HCT116 (cell line): ENCODE measurements around the gene UBE2M.

ENCODE experiments used
- CEBPB ChIP-seq: IDR thresholded peaks from 2 replicates; pipeline ENCODE4 v1.6.1; 2012; ENCODE audit warnings: low read depth
- EGR1 ChIP-seq: IDR thresholded peaks from 2 replicates; pipeline ENCODE4 v1.6.1; 2012; ENCODE audit warnings: low read depth
- EZH2 ChIP-seq: fragments of 200-600 bp; sonication (generic); IDR thresholded peaks from 2 replicates; pipeline ENCODE4 v1.6.1; 2017; ENCODE audit warnings: antibody characterized with exemption, mixed run types
- FOSL1 ChIP-seq: IDR thresholded peaks from 2 replicates; pipeline ENCODE4 v1.6.1; 2012; ENCODE audit warnings: low read depth
- POLR2A ChIP-seq: IDR thresholded peaks from 2 replicates; pipeline ENCODE4 v1.7.0; 2011; ENCODE audit warnings: borderline replicate concordance; ENCODE audit not compliant: insufficient read depth, insufficient read length; ENCODE audit errors: extremely low read depth
- POLR2AphosphoS5 ChIP-seq: IDR thresholded peaks from 2 replicates; pipeline ENCODE4 v1.6.1; 2011; ENCODE audit warnings: mild to moderate bottlenecking, low read depth, low read length, moderate library complexity
- YY1 ChIP-seq: IDR thresholded peaks from 2 replicates; pipeline ENCODE4 v1.6.1; 2011; ENCODE audit warnings: low read length, low read depth, moderate library complexity, mild to moderate bottlenecking; ENCODE audit not compliant: insufficient replicate concordance; ENCODE audit errors: extremely low read depth
- TF ChIP-seq, protein P1 (sequence below), 3 experiments: fragments of 200-600 bp in 1 of 3; sonication (generic) in 1 of 3; IDR thresholded peaks in 2 of 3; conservative IDR thresholded peaks in 1 of 3; 2 replicates each; pipeline ENCODE4 v1.5.1; 2012 to 2017; ENCODE audit warnings: low read depth in 2 of 3, low read length in 2 of 3, antibody characterized with exemption in 1 of 3, borderline replicate concordance in 1 of 3, control low read depth in 1 of 3, mild to moderate bottlenecking in 1 of 3, mixed read lengths in 1 of 3, mixed run types in 1 of 3, moderate library complexity in 1 of 3; ENCODE audit not compliant: insufficient read depth in 1 of 3
- TF ChIP-seq, protein P2 (sequence below): IDR thresholded peaks from 2 replicates; pipeline ENCODE4 v1.6.1; 2012; ENCODE audit warnings: low read depth

DNA sequence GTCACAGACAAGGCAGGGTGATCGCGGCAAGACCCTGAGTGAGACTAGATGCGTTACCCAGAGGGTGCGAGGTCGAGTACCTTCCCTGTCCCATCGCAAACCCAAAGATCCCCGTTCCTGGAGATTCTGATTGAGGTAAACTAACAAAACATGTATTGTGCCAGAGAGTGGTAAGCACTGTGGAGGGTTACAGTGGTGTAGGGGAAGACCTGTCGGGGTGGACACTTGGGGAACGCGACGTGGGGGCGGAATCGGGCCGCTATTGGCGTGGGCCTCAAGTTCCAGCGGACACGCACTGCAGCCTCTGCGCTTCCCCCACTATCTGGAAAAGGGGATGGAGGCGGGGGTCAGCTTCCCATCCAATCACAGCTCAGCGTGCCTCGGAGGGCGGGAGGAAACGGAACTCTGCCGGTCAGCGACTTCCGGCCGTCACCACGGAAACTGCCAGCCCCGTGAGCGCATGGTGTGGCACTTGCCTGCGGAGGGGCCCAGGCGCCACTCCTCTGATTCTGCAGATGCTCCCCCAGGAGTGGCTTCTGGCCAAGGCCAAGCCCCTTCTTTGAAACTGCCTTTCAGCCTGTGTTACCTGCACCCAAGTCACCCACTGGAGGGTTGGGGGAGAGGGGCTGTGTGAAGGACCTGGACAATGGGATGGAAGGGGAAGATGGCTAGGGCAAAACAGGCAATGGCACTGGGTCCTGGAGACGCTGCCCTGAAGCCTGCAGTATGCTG, 1.0 kb upstream of the UBE2M start:
- TF ChIP-seq, protein P1, sequence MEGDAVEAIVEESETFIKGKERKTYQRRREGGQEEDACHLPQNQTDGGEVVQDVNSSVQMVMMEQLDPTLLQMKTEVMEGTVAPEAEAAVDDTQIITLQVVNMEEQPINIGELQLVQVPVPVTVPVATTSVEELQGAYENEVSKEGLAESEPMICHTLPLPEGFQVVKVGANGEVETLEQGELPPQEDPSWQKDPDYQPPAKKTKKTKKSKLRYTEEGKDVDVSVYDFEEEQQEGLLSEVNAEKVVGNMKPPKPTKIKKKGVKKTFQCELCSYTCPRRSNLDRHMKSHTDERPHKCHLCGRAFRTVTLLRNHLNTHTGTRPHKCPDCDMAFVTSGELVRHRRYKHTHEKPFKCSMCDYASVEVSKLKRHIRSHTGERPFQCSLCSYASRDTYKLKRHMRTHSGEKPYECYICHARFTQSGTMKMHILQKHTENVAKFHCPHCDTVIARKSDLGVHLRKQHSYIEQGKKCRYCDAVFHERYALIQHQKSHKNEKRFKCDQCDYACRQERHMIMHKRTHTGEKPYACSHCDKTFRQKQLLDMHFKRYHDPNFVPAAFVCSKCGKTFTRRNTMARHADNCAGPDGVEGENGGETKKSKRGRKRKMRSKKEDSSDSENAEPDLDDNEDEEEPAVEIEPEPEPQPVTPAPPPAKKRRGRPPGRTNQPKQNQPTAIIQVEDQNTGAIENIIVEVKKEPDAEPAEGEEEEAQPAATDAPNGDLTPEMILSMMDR (IDR thresholded peaks at IDR 0.05 in 2 of 3, conservative IDR thresholded peaks at IDR 0.05 in 1 of 3; ENCODE audit: borderline replicate concordance in 1 of 3, insufficient read depth in 1 of 3, low read depth in 2 of 3, low read length in 2 of 3) = no peak
- TF ChIP-seq POLR2A (peak; percentile 95), CEBPB (no peak), EZH2 (no peak), POLR2AphosphoS5 (peak; percentile 82), FOSL1 (no peak), YY1 (peak; percentile 86), EGR1 (peak; percentile 78)
- TF ChIP-seq, protein P2, sequence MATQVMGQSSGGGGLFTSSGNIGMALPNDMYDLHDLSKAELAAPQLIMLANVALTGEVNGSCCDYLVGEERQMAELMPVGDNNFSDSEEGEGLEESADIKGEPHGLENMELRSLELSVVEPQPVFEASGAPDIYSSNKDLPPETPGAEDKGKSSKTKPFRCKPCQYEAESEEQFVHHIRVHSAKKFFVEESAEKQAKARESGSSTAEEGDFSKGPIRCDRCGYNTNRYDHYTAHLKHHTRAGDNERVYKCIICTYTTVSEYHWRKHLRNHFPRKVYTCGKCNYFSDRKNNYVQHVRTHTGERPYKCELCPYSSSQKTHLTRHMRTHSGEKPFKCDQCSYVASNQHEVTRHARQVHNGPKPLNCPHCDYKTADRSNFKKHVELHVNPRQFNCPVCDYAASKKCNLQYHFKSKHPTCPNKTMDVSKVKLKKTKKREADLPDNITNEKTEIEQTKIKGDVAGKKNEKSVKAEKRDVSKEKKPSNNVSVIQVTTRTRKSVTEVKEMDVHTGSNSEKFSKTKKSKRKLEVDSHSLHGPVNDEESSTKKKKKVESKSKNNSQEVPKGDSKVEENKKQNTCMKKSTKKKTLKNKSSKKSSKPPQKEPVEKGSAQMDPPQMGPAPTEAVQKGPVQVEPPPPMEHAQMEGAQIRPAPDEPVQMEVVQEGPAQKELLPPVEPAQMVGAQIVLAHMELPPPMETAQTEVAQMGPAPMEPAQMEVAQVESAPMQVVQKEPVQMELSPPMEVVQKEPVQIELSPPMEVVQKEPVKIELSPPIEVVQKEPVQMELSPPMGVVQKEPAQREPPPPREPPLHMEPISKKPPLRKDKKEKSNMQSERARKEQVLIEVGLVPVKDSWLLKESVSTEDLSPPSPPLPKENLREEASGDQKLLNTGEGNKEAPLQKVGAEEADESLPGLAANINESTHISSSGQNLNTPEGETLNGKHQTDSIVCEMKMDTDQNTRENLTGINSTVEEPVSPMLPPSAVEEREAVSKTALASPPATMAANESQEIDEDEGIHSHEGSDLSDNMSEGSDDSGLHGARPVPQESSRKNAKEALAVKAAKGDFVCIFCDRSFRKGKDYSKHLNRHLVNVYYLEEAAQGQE = no peak
